ENCODE results near the gene LSM12.

LSM12 gene

GRCh38 chr17:44012874-44013273, 53.6 kb downstream of the LSM12 start:
- TF ChIP-seq, protein P1, sequence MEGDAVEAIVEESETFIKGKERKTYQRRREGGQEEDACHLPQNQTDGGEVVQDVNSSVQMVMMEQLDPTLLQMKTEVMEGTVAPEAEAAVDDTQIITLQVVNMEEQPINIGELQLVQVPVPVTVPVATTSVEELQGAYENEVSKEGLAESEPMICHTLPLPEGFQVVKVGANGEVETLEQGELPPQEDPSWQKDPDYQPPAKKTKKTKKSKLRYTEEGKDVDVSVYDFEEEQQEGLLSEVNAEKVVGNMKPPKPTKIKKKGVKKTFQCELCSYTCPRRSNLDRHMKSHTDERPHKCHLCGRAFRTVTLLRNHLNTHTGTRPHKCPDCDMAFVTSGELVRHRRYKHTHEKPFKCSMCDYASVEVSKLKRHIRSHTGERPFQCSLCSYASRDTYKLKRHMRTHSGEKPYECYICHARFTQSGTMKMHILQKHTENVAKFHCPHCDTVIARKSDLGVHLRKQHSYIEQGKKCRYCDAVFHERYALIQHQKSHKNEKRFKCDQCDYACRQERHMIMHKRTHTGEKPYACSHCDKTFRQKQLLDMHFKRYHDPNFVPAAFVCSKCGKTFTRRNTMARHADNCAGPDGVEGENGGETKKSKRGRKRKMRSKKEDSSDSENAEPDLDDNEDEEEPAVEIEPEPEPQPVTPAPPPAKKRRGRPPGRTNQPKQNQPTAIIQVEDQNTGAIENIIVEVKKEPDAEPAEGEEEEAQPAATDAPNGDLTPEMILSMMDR (IDR thresholded peaks at IDR 0.05; ENCODE audit: insufficient read depth, low read length, poor library complexity, severe bottlenecking) = no peak
- no peak for TF ChIP-seq EZH2phosphoT487 (conservative IDR thresholded peaks at IDR 0.05; ENCODE audit: low read length)
- Histone ChIP-seq H3K79me2 (ENCODE audit: insufficient read depth, low read length) (no peaks in the 10 kb centered on the region), H3K36me3 (ENCODE audit: low read length) (no peaks in the 10 kb centered on the region), H3K4me2 (ENCODE audit: low read depth, low read length, poor library complexity, severe bottlenecking) (no peak overlapping the region), H3K4me3 (ENCODE audit: insufficient read depth, low read length, poor library complexity, severe bottlenecking) (no peak overlapping the region), H3K9me2 (replicated peaks; ENCODE audit: insufficient read depth, low read length) (no peaks in the 10 kb centered on the region), H3K9me3 (ENCODE audit: insufficient read depth, low read length) (no peaks in the 10 kb centered on the region), H4K20me1 (ENCODE audit: low read depth, low read length) (no peaks in the 10 kb centered on the region), H3F3A (ENCODE audit: insufficient read depth) (no peaks in the 10 kb centered on the region; the same call in 1 of the 2 replicates), H3K27me3 (ENCODE audit: low read length) (no peaks in the 10 kb centered on the region), H3K9ac (ENCODE audit: low read length) (no peak overlapping the region), H2AFZ (ENCODE audit: low read depth, low read length, severe bottlenecking) (no peak overlapping the region), H3K27ac (ENCODE audit: low read depth, low read length) (no peak overlapping the region)

GRCh38 chr17:44012391-44012790, 54.1 kb downstream of the LSM12 start:
- Histone ChIP-seq H3K27me3 (ENCODE audit: low read length) (no peaks in the 10 kb centered on the region), H3K9me3 (ENCODE audit: insufficient read depth, low read length) (no peaks in the 10 kb centered on the region), H3F3A (ENCODE audit: insufficient read depth) (no peaks in the 10 kb centered on the region; the same call in 1 of the 2 replicates), H3K9ac (ENCODE audit: low read length) (no peak overlapping the region), H2AFZ (ENCODE audit: low read depth, low read length, severe bottlenecking) (no peak overlapping the region), H3K9me2 (replicated peaks; ENCODE audit: insufficient read depth, low read length) (no peaks in the 10 kb centered on the region), H3K4me3 (ENCODE audit: insufficient read depth, low read length, poor library complexity, severe bottlenecking) (no peak overlapping the region), H3K79me2 (ENCODE audit: insufficient read depth, low read length) (no peaks in the 10 kb centered on the region), H3K36me3 (ENCODE audit: low read length) (no peaks in the 10 kb centered on the region), H4K20me1 (ENCODE audit: low read depth, low read length) (no peaks in the 10 kb centered on the region), H3K4me2 (ENCODE audit: low read depth, low read length, poor library complexity, severe bottlenecking) (no peak overlapping the region), H3K27ac (ENCODE audit: low read depth, low read length) (no peak overlapping the region)
- TF ChIP-seq, protein P1 (IDR thresholded peaks at IDR 0.05; ENCODE audit: insufficient read depth, low read length, poor library complexity, severe bottlenecking) = no peak
- TF ChIP-seq EZH2phosphoT487 (conservative IDR thresholded peaks at IDR 0.05; ENCODE audit: low read length) = no peak

DNA sequence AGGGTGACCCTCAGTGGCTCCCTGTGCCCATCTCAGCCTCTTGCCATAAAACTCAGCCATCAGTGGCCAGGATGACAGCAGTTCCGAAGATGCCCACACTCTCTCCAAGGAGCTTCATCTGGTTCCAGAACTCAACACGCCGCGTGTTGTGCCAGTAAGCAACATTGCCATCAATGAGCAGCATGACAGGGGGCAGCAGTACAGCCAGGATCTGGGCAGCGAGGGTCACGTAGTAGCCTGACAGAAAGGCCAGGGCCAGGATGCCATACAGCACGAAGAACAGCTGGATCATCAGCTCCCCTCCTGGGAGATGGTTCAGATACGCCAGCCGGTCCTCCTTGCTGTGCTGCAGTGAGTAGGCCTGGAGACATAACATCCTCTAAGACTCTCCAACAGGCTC, 54.6 kb downstream of the LSM12 start:
- Histone ChIP-seq H3K9ac (ENCODE audit: low read length) (no peak overlapping the region), H3K4me3 (ENCODE audit: insufficient read depth, low read length, poor library complexity, severe bottlenecking) (no peak overlapping the region), H3K27ac (ENCODE audit: low read depth, low read length) (no peak overlapping the region), H4K20me1 (ENCODE audit: low read depth, low read length) (no peaks in the 10 kb centered on the region), H3K79me2 (ENCODE audit: insufficient read depth, low read length) (no peaks in the 10 kb centered on the region), H3K4me2 (ENCODE audit: low read depth, low read length, poor library complexity, severe bottlenecking) (no peak overlapping the region), H3K27me3 (ENCODE audit: low read length) (no peaks in the 10 kb centered on the region), H2AFZ (ENCODE audit: low read depth, low read length, severe bottlenecking) (no peak overlapping the region), H3K9me3 (ENCODE audit: insufficient read depth, low read length) (no peaks in the 10 kb centered on the region), H3K36me3 (ENCODE audit: low read length) (no peaks in the 10 kb centered on the region), H3F3A (ENCODE audit: insufficient read depth) (no peaks in the 10 kb centered on the region; the same call in 1 of the 2 replicates), H3K9me2 (replicated peaks; ENCODE audit: insufficient read depth, low read length) (no peaks in the 10 kb centered on the region)
- no peak for TF ChIP-seq EZH2phosphoT487 (conservative IDR thresholded peaks at IDR 0.05; ENCODE audit: low read length)

DNA sequence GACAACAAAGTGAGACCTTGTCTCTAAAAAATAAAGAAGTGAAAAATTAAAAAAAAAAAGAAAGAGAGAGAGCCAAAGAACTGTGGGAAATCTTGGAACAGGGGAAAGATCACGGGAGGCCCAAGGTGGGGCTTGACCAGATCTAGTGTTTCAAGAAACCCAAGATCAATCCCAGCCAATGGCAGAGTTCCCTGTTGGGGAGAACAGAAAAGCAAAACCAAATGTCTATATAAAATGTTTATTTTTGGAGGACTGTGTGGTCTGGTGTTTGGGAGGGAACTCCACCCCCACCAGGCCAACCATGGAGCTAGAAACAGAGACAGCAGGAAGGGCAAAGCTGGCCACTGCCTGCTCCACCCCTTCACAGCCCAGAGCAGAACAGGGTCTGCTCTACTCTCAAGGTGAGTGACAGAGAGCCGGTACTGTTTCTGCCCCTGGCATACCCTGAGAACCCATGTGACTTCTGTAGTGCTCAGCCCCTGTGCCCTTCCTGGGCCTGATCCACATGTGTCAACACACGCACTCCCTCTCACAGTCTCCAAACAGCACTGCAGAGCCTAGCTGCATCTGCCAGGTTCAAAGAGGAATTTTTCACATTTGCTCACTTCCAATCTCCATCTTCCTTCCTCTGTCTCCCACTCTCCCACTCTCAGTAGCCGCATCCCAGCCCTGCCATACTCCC, 55.4 kb downstream of the LSM12 start:
- no peak overlapping the region for H3K4me2 ChIP-seq (ENCODE audit: low read depth, low read length, poor library complexity, severe bottlenecking)
- no peaks in the 10 kb centered on the region for H3K9me3 ChIP-seq (ENCODE audit: insufficient read depth, low read length)
- H3F3A ChIP-seq (ENCODE audit: insufficient read depth) = no peaks in the 10 kb centered on the region; the same call in 1 of the 2 replicates
- no peaks in the 10 kb centered on the region for H3K79me2 ChIP-seq (ENCODE audit: insufficient read depth, low read length)
- no peak overlapping the region for H3K4me3 ChIP-seq (ENCODE audit: insufficient read depth, low read length, poor library complexity, severe bottlenecking)
- no peaks in the 10 kb centered on the region for H3K36me3 ChIP-seq (ENCODE audit: low read length)
- H2AFZ ChIP-seq (ENCODE audit: low read depth, low read length, severe bottlenecking) = no peak overlapping the region
- H3K27ac ChIP-seq (ENCODE audit: low read depth, low read length) = no peak overlapping the region
- TF ChIP-seq EZH2phosphoT487 (conservative IDR thresholded peaks at IDR 0.05; ENCODE audit: low read length) = no peak
- TF ChIP-seq, protein P1 (IDR thresholded peaks at IDR 0.05; ENCODE audit: insufficient read depth, low read length, poor library complexity, severe bottlenecking) = no peak
- H4K20me1 ChIP-seq (ENCODE audit: low read depth, low read length) = no peaks in the 10 kb centered on the region
- H3K27me3 ChIP-seq (ENCODE audit: low read length) = no peaks in the 10 kb centered on the region
- no peak overlapping the region for H3K9ac ChIP-seq (ENCODE audit: low read length)
- no peaks in the 10 kb centered on the region for H3K9me2 ChIP-seq (replicated peaks; ENCODE audit: insufficient read depth, low read length)

Measured in SU-DHL-6 (cell line).